Measurements from ENCODE around the gene ASPSCR1.
A peak's percentile ranks its signal among the peaks of the same experiment; 100 is the strongest.

ASPSCR1 gene

GRCh38 chr17:81929253-81930141, 47.9 kb upstream of the ASPSCR1 start:
- no peaks in the 10 kb centered on the region for H4K20me1 ChIP-seq (ENCODE audit: low read depth, low read length)
- TF ChIP-seq EZH2phosphoT487 (conservative IDR thresholded peaks at IDR 0.05; ENCODE audit: low read length) (no peak), CTCF (IDR thresholded peaks at IDR 0.05; ENCODE audit: insufficient read depth, low read length, poor library complexity, severe bottlenecking) (no peak)
- H3K4me2 ChIP-seq (ENCODE audit: low read depth, low read length, poor library complexity, severe bottlenecking), result peak overlapping the region; percentile 64
- peak overlapping the region; percentile 67; the same call in 1 of the 2 replicates for H3K27ac ChIP-seq (ENCODE audit: low read depth, low read length)
- H3K9me2 ChIP-seq (replicated peaks; ENCODE audit: insufficient read depth, low read length), result no peaks in the 10 kb centered on the region
- H3K9ac ChIP-seq (ENCODE audit: low read length), result peak overlapping the region; percentile 71
- H3K27me3 ChIP-seq (ENCODE audit: low read length), result no peaks in the 10 kb centered on the region
- H2AFZ ChIP-seq (ENCODE audit: low read depth, low read length, severe bottlenecking), result no peak overlapping the region
- H3K79me2 ChIP-seq (ENCODE audit: insufficient read depth, low read length), result peaks cover 26% of the 10 kb centered on the region
- no peaks in the 10 kb centered on the region for H3K9me3 ChIP-seq (ENCODE audit: insufficient read depth, low read length)
- H3F3A ChIP-seq (ENCODE audit: insufficient read depth), result peaks cover 24% of the 10 kb centered on the region
- no peaks in the 10 kb centered on the region for H3K36me3 ChIP-seq (ENCODE audit: low read length)
- peak overlapping the region; percentile 72 for H3K4me3 ChIP-seq (ENCODE audit: insufficient read depth, low read length, poor library complexity, severe bottlenecking)

- Histone ChIP-seq H3K4me2 (ENCODE audit: low read depth, low read length, poor library complexity, severe bottlenecking) (no peak overlapping the region), H3K9ac (ENCODE audit: low read length) (peak overlapping the region; percentile 32; the same call in 1 of the 2 replicates), H3F3A (ENCODE audit: insufficient read depth) (peaks cover 24% of the 10 kb centered on the region), H3K36me3 (ENCODE audit: low read length) (no peaks in the 10 kb centered on the region), H3K27ac (ENCODE audit: low read depth, low read length) (peak overlapping the region; percentile 67), H3K79me2 (ENCODE audit: insufficient read depth, low read length) (peaks cover 17% of the 10 kb centered on the region), H3K9me3 (ENCODE audit: insufficient read depth, low read length) (no peaks in the 10 kb centered on the region), H4K20me1 (ENCODE audit: low read depth, low read length) (no peaks in the 10 kb centered on the region), H3K4me3 (ENCODE audit: insufficient read depth, low read length, poor library complexity, severe bottlenecking) (no peak overlapping the region), H3K27me3 (ENCODE audit: low read length) (no peaks in the 10 kb centered on the region), H2AFZ (ENCODE audit: low read depth, low read length, severe bottlenecking) (no peak overlapping the region), H3K9me2 (replicated peaks; ENCODE audit: insufficient read depth, low read length) (no peaks in the 10 kb centered on the region)
- TF ChIP-seq CTCF (IDR thresholded peaks at IDR 0.05; ENCODE audit: insufficient read depth, low read length, poor library complexity, severe bottlenecking), result no peak
- TF ChIP-seq EZH2phosphoT487 (conservative IDR thresholded peaks at IDR 0.05; ENCODE audit: low read length), result no peak
These were observed 47.0 kb upstream of the ASPSCR1 start for GRCh38 chr17:81930142-81931125.

GRCh38 chr17:81931189-81931556, 46.3 kb upstream of the ASPSCR1 start:
- H4K20me1 ChIP-seq (ENCODE audit: low read depth, low read length), result no peaks in the 10 kb centered on the region
- H3K36me3 ChIP-seq (ENCODE audit: low read length), result no peaks in the 10 kb centered on the region
- peak overlapping the region; percentile 67 for H3K27ac ChIP-seq (ENCODE audit: low read depth, low read length)
- no peak for TF ChIP-seq EZH2phosphoT487 (conservative IDR thresholded peaks at IDR 0.05; ENCODE audit: low read length)
- TF ChIP-seq CTCF (IDR thresholded peaks at IDR 0.05; ENCODE audit: insufficient read depth, low read length, poor library complexity, severe bottlenecking), result no peak
- no peaks in the 10 kb centered on the region for H3K27me3 ChIP-seq (ENCODE audit: low read length)
- H3K79me2 ChIP-seq (ENCODE audit: insufficient read depth, low read length), result peaks cover 10% of the 10 kb centered on the region
- no peaks in the 10 kb centered on the region for H3K9me2 ChIP-seq (replicated peaks; ENCODE audit: insufficient read depth, low read length)
- H3K4me2 ChIP-seq (ENCODE audit: low read depth, low read length, poor library complexity, severe bottlenecking), result no peak overlapping the region
- H3F3A ChIP-seq (ENCODE audit: insufficient read depth), result peaks cover 24% of the 10 kb centered on the region
- no peak overlapping the region for H3K4me3 ChIP-seq (ENCODE audit: insufficient read depth, low read length, poor library complexity, severe bottlenecking)
- H2AFZ ChIP-seq (ENCODE audit: low read depth, low read length, severe bottlenecking), result no peak overlapping the region
- H3K9me3 ChIP-seq (ENCODE audit: insufficient read depth, low read length), result no peaks in the 10 kb centered on the region
- peak overlapping the region; percentile 32; the same call in 1 of the 2 replicates for H3K9ac ChIP-seq (ENCODE audit: low read length)

All from SU-DHL-6 (cell line).